Activated gamma-delta T cell (primary cell): ENCODE measurements around the gene TTC39A.

ENCODE experiments used
- DNase-seq: peaks from one replicate; lab custom pipeline; 2025; lab: John Stamatoyannopoulos, UW

Gene TTC39A

GRCh38 chr1:51314974-51315373 is 15.4 kb downstream of the TTC39A start:
- DNase-seq, result no peak

GRCh38 chr1:51313961-51314777 is 16.2 kb downstream of the TTC39A start:
- no peak for DNase-seq

DNA sequence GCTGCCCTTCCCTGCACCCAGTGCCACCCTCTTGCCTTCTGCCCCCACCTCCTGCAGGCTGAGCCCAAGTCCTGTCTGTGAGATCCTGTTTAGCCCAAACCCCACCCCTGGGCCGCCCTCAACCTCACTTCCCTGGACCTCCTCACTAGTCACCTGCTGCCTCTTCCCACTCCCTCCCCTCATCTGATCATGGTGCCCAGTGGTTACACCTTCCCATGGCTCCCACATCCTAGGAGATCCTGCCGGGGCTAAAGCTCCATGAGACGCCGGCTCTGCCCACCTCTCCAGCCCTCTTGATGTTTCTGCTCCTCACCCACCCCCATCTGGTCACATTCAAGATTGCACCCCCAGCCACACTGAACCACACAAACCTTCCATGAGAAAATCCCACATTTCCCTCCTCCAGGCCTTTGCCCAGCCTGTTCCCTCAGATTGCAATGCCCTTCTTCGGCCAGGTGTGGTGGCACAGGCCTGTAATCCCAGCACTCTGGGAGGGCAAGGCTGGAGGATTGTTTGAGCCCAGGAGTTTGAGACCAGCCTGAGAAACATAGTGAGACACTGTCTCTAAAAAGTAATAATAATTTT is 17.0 kb downstream of the TTC39A start:
- no peak for DNase-seq

DNA sequence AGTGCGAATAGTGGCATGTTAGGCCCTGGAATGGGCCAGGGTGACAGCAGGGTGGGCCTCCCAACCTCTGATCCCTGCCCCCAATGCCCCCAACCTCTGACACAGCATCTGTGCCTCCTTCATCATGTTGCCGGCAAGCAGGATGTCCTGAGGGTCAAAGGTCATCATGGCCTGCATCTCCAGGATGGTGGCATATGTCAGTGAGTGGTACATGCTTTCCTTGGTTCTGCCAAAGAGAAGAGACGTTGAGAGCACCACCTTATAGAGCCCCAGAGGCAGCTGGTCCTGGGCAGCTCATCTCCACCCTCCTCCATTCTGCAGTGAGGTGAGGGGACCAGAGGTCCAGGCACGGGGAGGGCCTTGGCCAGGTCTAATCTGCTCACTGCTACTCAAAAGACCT is 17.6 kb downstream of the TTC39A start:
- no peak for DNase-seq

DNA sequence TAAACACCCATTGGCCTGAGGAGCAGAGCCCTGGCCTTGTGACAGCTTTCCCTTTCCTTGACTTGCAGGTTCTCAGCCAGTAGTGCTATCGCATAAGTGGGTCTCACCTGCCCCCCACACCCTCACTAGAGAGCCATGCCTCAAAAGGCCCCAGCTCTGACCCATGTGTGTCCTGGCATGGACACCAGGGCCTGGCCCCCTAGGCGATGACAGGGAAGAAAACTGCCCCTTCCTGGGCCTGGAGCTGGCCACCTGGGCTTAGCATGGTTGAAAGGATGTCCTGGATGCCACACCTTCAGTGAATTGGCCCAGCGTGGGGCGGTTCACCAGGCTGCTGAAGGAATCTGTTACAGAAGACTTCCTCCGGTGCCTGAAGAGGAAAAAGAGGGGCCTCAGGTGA is 18.5 kb downstream of the TTC39A start:
- DNase-seq, result no peak

DNA sequence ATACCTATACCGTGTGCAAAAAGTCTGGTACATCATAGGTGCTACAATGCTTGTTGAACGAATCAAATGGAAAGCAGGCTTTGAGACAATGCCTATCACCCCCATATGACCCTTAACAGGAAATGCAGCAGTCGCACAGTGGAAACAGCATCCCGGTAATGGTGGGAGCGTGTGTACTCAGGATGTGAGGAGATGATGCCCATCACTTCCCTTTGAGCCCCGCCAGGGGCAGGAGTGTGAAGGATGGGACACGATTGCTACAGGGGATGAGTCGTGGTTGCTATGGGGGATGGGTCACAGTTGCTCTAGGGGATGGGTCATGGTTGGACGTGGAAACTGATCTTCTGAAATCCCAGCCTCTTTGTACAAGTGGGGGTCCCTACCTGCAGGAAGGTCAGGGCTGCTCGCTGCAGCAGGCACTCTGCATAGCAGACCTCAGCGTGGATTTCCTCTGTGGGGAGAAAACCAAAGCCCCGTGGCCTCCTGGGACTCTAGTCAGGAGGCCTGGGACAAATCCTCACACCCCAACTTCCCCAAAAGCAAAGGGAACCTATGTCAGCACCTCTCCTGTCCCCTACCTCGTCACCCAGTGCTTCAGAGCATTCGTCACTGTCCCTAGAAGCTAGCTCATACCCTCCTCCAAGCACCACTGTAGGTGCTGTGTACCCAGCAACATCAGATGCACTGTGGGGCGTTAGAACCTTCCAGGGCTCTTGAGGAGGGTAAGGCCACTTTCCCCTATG is 19.3 kb downstream of the TTC39A start:
- DNase-seq, result no peak

DNA sequence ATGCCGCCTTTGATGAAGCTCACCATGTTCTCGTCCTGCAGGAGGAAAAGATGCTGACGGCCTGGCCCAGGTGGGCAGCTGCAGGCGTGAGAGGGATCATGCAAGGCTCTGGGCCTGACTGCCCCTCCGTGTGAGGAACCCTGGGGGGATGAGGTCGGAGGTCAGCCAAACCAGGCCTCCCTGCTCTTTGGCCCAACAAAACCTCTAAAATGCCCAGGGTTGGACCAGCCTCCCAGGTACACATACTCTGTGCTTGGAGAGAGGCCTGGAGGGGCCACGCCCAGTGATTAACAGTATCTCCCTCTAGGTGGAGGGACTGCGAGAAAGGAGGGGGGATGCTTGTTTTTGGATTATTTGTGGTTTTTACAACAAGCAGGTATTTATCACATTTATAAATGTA is 21.1 kb downstream of the TTC39A start:
- no peak for DNase-seq

GRCh38 chr1:51308636-51309035 is 21.7 kb downstream of the TTC39A start:
- no peak for DNase-seq

DNA sequence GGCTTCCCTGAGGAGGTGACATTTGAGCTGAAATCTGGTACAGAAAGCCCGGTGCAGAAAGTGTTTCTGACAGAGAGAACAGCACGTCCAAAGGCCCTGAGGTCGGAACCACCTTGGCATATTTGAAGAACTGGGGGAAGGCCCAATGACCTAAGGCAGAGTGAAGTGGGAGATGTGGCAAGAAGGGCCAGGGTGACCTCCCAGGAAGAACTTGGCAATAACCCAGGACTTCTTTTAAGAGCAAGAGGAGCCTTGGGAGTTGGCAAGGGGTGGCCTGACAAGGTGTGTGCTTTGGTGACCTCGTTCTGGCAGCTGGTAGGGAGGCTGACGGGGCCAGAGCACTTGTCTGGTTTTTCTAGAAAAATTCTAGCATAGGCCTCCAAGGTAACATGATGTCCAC is 23.4 kb downstream of the TTC39A start:
- DNase-seq, result no peak

DNA sequence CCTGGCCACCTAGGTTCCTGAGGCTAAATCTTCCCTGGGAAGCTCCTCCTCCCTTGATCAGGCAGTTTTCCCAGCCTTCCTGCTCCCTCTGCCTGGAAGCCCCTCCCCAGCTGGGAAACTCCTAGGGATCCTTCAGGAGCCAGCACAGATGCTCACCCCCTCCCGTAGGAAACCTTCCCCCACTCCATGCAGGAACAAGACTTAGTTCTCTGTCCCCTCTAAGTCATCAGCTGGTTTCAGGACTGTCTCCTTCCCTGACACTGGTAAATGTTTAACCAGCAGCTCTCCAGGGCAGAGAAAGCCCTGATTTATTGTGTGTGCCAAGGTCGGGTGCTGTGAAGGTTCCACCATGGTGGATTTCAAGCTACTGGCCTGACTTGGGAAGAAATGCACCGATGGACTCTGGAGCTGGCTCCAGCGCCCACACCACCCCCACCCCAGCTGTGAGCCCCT is 25.0 kb downstream of the TTC39A start:
- no peak for DNase-seq

DNA sequence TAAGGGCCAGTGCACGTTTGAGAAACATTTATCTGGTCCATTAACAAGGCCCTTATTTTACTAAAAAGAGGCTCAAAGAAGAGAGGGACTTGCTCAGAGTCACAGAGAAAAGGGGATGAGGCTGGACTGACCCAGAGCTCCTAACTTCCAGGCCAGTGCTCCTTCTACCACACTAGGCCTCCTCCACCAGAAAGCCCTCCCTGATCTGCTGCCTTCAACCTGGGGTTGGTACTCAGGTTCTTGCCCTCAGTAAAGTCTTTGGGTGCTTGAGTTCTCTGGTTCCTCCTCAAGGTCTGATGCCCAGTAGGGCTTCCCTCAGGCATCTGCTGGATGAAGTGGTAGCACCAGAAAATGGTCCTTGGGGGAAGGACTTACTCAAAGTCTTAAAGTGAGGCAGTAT is 26.0 kb downstream of the TTC39A start:
- DNase-seq, result no peak

GRCh38 chr1:51303751-51304251 is 26.6 kb downstream of the TTC39A start:
- DNase-seq, result no peak

GRCh38 chr1:51303315-51303714 is 27.0 kb downstream of the TTC39A start:
- DNase-seq, result no peak

- DNase-seq, result no peak
These were observed 27.6 kb downstream of the TTC39A start for GRCh38 chr1:51302746-51303145.

DNA sequence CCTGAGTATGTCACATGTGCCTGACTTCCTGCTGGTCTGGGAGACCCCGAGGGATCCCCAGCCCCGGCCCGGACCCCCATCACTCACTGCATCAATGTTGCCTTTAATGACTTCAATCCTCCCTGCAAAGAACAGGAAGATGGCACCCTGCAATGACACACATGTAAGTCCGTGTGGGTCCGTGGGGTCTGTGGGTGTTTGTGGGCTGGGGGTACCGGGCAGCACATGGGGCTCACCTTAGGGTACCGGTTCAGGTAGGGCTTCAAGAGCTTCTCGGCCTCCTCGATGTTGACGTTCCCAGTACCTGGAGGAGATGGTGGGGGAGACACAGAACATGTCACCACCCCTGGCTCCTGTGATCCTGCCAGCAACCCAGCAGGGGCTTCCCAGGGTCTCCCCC is 28.1 kb downstream of the TTC39A start:
- DNase-seq, result no peak

GRCh38 chr1:51301844-51302162 is 28.6 kb downstream of the TTC39A start:
- no peak for DNase-seq

DNA sequence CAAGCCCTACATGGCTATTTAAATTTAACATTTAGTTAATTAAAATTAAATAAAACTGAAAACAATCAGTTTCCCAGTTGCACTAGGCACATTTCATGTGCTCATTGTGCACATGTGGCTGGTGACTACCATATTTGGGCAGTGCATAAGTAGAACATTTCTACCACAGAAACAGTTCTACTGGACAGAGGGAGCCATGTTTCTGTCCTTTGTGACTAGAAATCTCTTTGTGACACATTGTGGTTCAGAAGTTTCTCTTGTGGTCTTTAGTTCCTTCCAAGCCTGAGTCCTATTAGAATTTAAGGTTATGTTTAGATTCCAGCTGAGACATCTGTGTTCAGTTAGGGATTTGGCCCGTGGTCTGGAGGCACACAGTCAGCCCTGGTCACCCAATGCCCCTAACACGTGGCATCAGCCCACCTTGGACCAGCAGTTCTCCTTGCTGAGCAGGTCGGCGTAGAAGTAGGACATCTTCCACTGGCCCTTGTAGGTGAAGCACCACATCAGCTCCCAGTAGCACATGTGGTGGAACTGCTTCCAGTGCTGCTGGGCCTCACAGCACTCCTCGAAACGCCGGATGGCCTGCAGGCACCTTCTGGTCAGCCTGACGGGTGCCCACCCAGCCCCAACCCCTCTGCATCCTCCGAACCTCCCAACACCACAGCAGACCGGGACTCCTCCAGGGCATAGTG is 29.1 kb downstream of the TTC39A start:
- DNase-seq, result no peak

DNA sequence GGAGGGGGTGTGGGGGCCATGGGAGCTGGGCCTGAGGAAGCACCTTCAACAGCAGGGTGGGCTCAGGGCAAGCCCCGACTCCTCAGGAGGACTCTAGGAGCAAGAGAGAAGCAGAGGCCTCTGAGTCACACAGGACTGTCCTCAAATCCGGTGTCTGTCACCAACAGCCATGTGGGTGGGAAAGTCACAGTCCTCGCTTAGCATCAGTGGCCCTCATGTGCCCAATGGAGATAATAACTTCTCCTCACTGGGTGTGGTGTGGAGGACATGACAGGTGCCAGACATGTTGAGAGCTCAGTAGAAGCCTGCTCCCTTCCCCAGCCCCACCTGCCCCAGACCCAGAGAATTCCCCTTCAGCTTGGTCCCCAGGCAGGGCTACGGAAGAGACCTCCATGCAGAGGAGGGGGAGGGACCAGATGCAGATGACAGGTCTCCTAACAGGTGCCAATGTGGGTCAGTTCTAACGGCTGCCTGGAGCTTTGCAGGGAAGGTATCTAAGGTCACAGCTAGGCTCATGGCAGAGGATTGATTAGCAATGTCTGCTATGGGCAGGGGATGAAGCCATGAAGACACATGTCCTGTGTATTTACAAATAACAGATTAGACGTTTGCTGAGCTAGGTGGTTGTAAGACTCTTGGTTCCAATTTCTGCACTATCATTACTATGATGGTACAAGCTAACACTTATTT is 30.2 kb downstream of the TTC39A start:
- no peak for DNase-seq

DNA sequence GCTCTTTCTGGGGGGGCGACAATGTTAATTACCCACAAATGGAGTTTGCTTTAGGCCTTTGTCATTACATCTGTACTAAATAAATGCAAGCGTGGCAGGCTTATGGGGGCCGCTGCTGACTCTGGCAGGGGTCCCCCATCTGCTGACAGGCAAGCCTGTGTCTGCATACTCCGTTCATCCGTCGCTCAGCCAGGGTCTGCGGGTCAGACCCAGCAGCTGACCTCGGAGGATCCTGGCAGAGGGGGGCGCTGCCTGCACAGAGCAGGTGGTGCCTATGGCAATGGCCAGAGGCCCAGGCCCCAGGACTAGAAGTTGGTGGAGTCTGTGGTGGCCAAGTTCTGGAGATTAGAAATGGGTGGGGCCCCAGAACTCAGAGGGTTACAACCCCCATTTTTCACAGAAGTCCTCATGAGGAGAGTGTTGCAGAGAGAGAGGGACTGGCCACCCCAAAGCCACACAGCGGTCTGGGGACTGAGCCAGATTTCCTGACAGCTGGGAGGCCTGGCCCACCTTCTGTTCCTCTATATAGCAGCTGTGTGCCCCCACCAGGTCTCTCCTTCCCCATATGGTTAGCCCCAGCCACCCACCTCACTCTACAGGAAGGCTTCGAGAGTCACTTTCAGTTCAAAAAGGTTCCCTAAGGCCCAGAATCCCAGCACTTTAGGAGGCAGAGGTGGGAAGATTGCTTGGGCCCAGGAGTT is 31.0 kb downstream of the TTC39A start:
- no peak for DNase-seq

- DNase-seq, result no peak
These were observed 32.0 kb downstream of the TTC39A start for GRCh38 chr1:51298322-51298705.
